HepG2 (cell line): Measurements from ENCODE around the gene BLOC1S1. TPM values are rescaled to one million over a fixed set of nuclear protein-coding genes. Genes with fewer than 3 reads are reported as not detected.
A peak's percentile ranks its signal among the peaks of the same experiment; 100 is the strongest.

ENCODE experiments used
- AGO2 ChIP-seq: fragments of 200-400 bp; formaldehyde crosslinking; optimal IDR thresholded peaks from 2 replicates; pipeline ENCODE3; 2017; ENCODE audit warnings: mild to moderate bottlenecking, low read depth, low read length, moderate library complexity
- ATM ChIP-seq: fragments of 450-650 bp; IDR thresholded peaks from 2 replicates; pipeline ENCODE4 v1.7.1; 2017; ENCODE audit warnings: mild to moderate bottlenecking, borderline replicate concordance
- CREB1 ChIP-seq, 2 experiments: fragments of 450-650 bp in 1 of 2; IDR thresholded peaks; 2 replicates each; pipeline ENCODE4 v1.6.1; 2016 to 2017; ENCODE audit warnings: control low read depth in 1 of 2, mild to moderate bottlenecking in 1 of 2, missing compliant biosample characterization in 1 of 2, missing genetic modification characterization in 1 of 2
- E2F2 ChIP-seq: sonication (generic); formaldehyde crosslinking; IDR thresholded peaks from 2 replicates; pipeline ENCODE4 v1.4.0; 2020; ENCODE audit warnings: missing genetic modification reagents, borderline replicate concordance
- ELF4 ChIP-seq: sonication (generic); formaldehyde crosslinking; IDR thresholded peaks from 2 replicates; pipeline ENCODE4 v1.5.0; 2020; ENCODE audit warnings: missing genetic modification reagents, mild to moderate bottlenecking, moderate library complexity, borderline replicate concordance
- ERF ChIP-seq: IDR thresholded peaks from 2 replicates; pipeline ENCODE4 v1.6.1; 2018; ENCODE audit warnings: missing biosample characterization, missing genetic modification reagents
- HDAC6 ChIP-seq: fragments of 200-600 bp; sonication (generic); IDR thresholded peaks from 2 replicates; pipeline ENCODE4 v1.7.0; 2017; ENCODE audit warnings: mild to moderate bottlenecking, antibody characterized with exemption, low read length, low read depth
- KAT8 ChIP-seq: IDR thresholded peaks from 2 replicates; pipeline ENCODE4 v1.6.1; 2016; ENCODE audit warnings: missing genetic modification reagents, missing compliant biosample characterization
- NCOR1 ChIP-seq: fragments of 200-600 bp; sonication (generic); IDR thresholded peaks from 2 replicates; pipeline ENCODE4 v1.7.0; 2017; ENCODE audit warnings: antibody characterized with exemption, low read length, borderline replicate concordance
- POLR2AphosphoS5 ChIP-seq: IDR thresholded peaks from 2 replicates; pipeline ENCODE4 v1.6.1; 2012; ENCODE audit warnings: low read depth, low read length
- RBM22 ChIP-seq: fragments of 200-400 bp; formaldehyde crosslinking; optimal IDR thresholded peaks from 2 replicates; pipeline ENCODE3; 2017; ENCODE audit warnings: mild to moderate bottlenecking, low read length, moderate library complexity
- RCOR2 ChIP-seq: IDR thresholded peaks from 2 replicates; pipeline ENCODE4 v1.6.1; 2016; ENCODE audit warnings: missing biosample characterization, missing genetic modification reagents
- THYN1 ChIP-seq: sonication (generic); formaldehyde crosslinking; IDR thresholded peaks from 2 replicates; pipeline ENCODE4 v1.8.1; 2023; ENCODE audit warnings: low read depth, mild to moderate bottlenecking, moderate library complexity, missing genetic modification reagents, borderline replicate concordance
- ZBTB14 ChIP-seq: sonication (generic); formaldehyde crosslinking; IDR thresholded peaks from 2 replicates; pipeline ENCODE4 v1.4.0; 2020; ENCODE audit warnings: missing genetic modification reagents
- ZBTB8A ChIP-seq: sonication (generic); formaldehyde crosslinking; IDR thresholded peaks from 2 replicates; pipeline ENCODE4 v1.4.0; 2020; ENCODE audit warnings: mild to moderate bottlenecking, low read depth, missing genetic modification reagents, borderline replicate concordance
- ZKSCAN8 ChIP-seq: IDR thresholded peaks from 2 replicates; pipeline ENCODE4 v1.6.1; 2016; ENCODE audit warnings: borderline replicate concordance, missing genetic modification reagents, missing compliant biosample characterization
- ZNF263 ChIP-seq: sonication (generic); formaldehyde crosslinking; IDR thresholded peaks from 2 replicates; pipeline ENCODE4 v1.4.0; 2020; ENCODE audit warnings: missing genetic modification reagents
- ZNF563 ChIP-seq: sonication (generic); formaldehyde crosslinking; IDR thresholded peaks from 2 replicates; pipeline ENCODE4 v1.8.0; 2022; ENCODE audit warnings: mild to moderate bottlenecking, moderate library complexity, missing genetic modification reagents
- ZNF616 ChIP-seq: sonication (generic); formaldehyde crosslinking; IDR thresholded peaks from 2 replicates; pipeline ENCODE4 v1.5.0; 2020; ENCODE audit warnings: low read depth, mild to moderate bottlenecking, missing genetic modification reagents
- ZNF724P ChIP-seq: sonication (generic); formaldehyde crosslinking; IDR thresholded peaks from 2 replicates; pipeline ENCODE4 v1.8.0; 2022; ENCODE audit warnings: missing genetic modification reagents, borderline replicate concordance
- ZNF773 ChIP-seq: sonication (generic); formaldehyde crosslinking; IDR thresholded peaks from 2 replicates; pipeline ENCODE4 v1.4.0; 2020; ENCODE audit warnings: missing genetic modification reagents, borderline replicate concordance
- ZNF788 ChIP-seq: sonication (generic); formaldehyde crosslinking; IDR thresholded peaks from 2 replicates; pipeline ENCODE4 v1.5.0; 2020; ENCODE audit warnings: mild to moderate bottlenecking, missing genetic modification reagents, borderline replicate concordance
- ZNF841 ChIP-seq: sonication (generic); formaldehyde crosslinking; IDR thresholded peaks from 2 replicates; pipeline ENCODE4 v1.8.1; 2023; ENCODE audit warnings: missing genetic modification reagents, borderline replicate concordance
- polyA plus RNA-seq, 8 experiments: library from polyadenylated mRNA; depleted of rRNA in 3 of 8; stranded (reverse) in 7 of 8; unstranded in 1 of 8; fragments of >200 nt; fragmentation: Illumina TruSeq in 4 of 8; extraction: Trizol in 4 of 8; gene quantifications; 2 replicates each; pipeline versions ENCODE4 v1.2.1 to v1.2.3, GENCODE V29; 2011 to 2016; ENCODE audit warnings: low read depth in 4 of 8, missing spikeins in 1 of 8, mixed read lengths in 1 of 8; ENCODE audit not compliant: insufficient read depth in 1 of 8
- total RNA-seq, 5 experiments: library from RNA; depleted of rRNA; stranded (reverse); fragments of >200 nt; fragmentation: Illumina TruSeq; extraction: Trizol; gene quantifications; 2 replicates each; pipeline ENCODE4 v1.2.3, GENCODE V29; 2016; ENCODE audit warnings: low read depth in 1 of 5
- TF ChIP-seq, protein P1 (sequence below): fragments of 450-650 bp; IDR thresholded peaks from 2 replicates; pipeline ENCODE4 v1.6.1; 2017
- TF ChIP-seq, protein P2 (sequence below): sonication (generic); formaldehyde crosslinking; IDR thresholded peaks from 2 replicates; pipeline ENCODE4 v1.4.0; 2020; ENCODE audit warnings: missing genetic modification reagents, borderline replicate concordance

The BLOC1S1 gene
- total and polyA plus RNA-seq, 2 of the 13 experiments (the other 11 are each of a cell fraction or from before 2014, with no cell fraction given): 55.1 to 95.3 TPM

DNA sequence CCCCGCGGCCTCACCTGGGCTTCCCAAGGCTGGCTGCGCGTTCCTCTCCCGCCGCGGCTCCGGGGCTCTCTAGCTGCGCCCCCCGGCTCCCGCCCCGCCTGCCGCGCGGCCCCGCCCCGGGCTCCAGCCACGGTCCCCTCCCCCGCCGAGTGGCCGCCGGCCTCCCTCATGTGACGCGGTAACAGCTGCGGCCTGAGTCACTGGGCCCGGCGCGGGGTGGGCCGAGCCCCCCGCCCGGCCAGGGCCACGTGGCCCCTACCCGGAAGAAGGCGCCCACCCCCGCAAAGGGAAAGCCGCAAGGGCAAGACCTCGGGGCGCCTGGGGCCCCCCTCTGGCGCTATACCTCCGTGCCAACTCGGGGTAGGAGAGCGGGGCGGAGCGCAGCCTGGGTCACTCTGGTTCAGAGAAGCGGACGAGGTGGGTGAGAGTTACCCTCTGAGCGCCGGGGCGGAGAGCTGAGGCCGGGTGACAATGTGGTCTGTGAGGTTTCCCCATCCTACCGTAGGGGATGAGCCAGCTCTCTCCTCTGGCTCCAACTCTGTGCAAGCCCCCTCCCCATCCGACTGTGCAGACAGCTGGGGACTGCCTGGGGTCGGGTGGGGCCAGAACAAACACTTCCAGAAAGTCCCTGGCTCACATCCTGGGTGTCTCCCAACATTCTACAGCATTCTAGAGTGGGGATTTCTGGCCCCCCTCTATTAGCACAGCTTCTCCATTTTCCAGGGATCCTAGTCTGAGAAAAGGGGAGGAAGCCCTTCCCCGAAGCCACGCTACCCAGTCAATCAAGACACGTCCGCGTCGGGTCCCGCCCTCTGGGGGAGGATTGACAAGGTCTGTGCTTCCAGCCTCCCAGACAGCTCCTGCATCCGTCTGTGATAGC, 13.3 kb downstream of the BLOC1S1 start, which contains the start of gene CD63 (continued):
- TF ChIP-seq, protein P1, sequence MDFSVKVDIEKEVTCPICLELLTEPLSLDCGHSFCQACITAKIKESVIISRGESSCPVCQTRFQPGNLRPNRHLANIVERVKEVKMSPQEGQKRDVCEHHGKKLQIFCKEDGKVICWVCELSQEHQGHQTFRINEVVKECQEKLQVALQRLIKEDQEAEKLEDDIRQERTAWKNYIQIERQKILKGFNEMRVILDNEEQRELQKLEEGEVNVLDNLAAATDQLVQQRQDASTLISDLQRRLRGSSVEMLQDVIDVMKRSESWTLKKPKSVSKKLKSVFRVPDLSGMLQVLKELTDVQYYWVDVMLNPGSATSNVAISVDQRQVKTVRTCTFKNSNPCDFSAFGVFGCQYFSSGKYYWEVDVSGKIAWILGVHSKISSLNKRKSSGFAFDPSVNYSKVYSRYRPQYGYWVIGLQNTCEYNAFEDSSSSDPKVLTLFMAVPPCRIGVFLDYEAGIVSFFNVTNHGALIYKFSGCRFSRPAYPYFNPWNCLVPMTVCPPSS: no peak
- TF ChIP-seq ZNF616: no peak
- TF ChIP-seq ZNF263: no peak
- no peak for TF ChIP-seq THYN1 (CRISPR knock-in tag)
- TF ChIP-seq ZNF788 (CRISPR knock-in tag): no peak; the same call in 1 of the 2 replicates
- TF ChIP-seq HDAC6: no peak
- peak; percentile 49; the same call in 1 of the 2 replicates for TF ChIP-seq KAT8 (CRISPR knock-in tag)
- no peak for TF ChIP-seq ZNF773
- TF ChIP-seq ZBTB8A (CRISPR knock-in tag): no peak
- peak; percentile 59 for TF ChIP-seq CREB1 (IDR thresholded peaks at IDR 0.05)
- peak; percentile 31; the same call in 1 of the 2 replicates for TF ChIP-seq CREB1 (CRISPR knock-in tag; IDR thresholded peaks at IDR 0.05)
- no peak for TF ChIP-seq ZKSCAN8
- peak; percentile 73 for TF ChIP-seq ZNF563
- TF ChIP-seq NCOR1: no peak
- TF ChIP-seq ZNF724P (CRISPR knock-in tag): no peak
- peak; percentile 56 for TF ChIP-seq AGO2
- TF ChIP-seq POLR2AphosphoS5: peak; percentile 55
- TF ChIP-seq ZBTB14 (CRISPR knock-in tag): no peak
- 0 out of 2 replicates have a peak, but pooled peaks have one; percentile 21 for TF ChIP-seq E2F2 (CRISPR knock-in tag)
- no peak for TF ChIP-seq ZNF841 (CRISPR knock-in tag)
- no peak for TF ChIP-seq RCOR2 (CRISPR knock-in tag)
- no peak; the same call in 1 of the 2 replicates for TF ChIP-seq ELF4 (CRISPR knock-in tag)
- TF ChIP-seq, protein P2, sequence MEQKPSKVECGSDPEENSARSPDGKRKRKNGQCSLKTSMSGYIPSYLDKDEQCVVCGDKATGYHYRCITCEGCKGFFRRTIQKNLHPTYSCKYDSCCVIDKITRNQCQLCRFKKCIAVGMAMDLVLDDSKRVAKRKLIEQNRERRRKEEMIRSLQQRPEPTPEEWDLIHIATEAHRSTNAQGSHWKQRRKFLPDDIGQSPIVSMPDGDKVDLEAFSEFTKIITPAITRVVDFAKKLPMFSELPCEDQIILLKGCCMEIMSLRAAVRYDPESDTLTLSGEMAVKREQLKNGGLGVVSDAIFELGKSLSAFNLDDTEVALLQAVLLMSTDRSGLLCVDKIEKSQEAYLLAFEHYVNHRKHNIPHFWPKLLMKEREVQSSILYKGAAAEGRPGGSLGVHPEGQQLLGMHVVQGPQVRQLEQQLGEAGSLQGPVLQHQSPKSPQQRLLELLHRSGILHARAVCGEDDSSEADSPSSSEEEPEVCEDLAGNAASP (CRISPR knock-in tag): 0 out of 2 replicates have a peak, but pooled peaks have one; percentile 18
- no peak for TF ChIP-seq RBM22
- TF ChIP-seq ATM: no peak
- no peak for TF ChIP-seq ERF (CRISPR knock-in tag)
